ENCODE measurements around the gene FAM171A2.
"Not testable (repeated sequence)": the region's sequence is repeated elsewhere in the genome, so short reads cannot be mapped to it uniquely, and the experiment has no call there.

Gene FAM171A2

DNA sequence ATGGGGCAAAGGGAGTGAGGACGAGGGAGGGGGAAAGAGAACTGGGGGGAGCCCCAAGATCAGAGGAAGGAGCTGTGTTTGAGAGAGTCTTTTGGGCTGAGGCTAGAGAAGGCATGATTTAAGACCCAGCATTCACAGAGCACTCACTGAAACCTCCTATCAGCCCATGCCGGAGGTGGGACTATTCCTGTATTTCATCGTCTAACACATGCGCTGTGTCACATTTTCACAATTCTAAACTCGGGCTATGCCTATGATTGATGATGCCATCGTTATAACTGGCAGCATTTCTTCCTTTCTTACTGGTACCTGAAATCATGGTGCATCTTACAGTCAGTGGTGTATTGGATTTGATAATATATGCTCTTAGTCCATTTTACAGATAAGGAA is 3.5 kb downstream of the FAM171A2 start:
- no peak for DNase-seq

- no peak for DNase-seq
Observed at GRCh38 chr17:44359458-44360143, 4.1 kb downstream of the FAM171A2 start.

- DNase-seq = no peak
Observed at GRCh38 chr17:44359006-44359405, 4.6 kb downstream of the FAM171A2 start.

- no peak for DNase-seq
Observed at GRCh38 chr17:44358066-44358465, 5.6 kb downstream of the FAM171A2 start.

GRCh38 chr17:44356241-44356640 is 7.4 kb downstream of the FAM171A2 start:
- no peak for DNase-seq

DNA sequence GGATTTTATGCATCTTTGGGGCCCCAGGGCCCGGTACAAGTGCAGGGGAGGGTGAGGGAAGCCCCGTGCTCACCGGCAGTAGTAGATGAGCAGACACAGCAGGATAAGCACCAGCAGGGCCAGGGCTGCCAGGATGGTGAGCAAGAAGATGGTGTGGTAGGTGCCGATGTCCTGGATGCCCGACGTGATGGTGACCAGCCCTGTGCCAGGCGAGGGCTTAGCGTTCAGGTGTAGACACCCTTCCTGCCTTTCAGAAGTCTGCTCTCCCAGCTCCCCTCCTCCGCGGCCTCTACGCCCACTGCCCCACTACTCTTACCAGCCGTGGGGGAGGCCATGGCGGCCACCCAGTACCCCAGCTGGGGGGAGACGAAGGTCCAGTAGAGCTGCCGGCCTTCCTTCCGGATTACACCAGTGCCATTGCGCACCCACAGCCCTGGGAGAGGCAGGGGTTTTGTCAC is 8.0 kb downstream of the FAM171A2 start:
- DNase-seq = no peak

DNA sequence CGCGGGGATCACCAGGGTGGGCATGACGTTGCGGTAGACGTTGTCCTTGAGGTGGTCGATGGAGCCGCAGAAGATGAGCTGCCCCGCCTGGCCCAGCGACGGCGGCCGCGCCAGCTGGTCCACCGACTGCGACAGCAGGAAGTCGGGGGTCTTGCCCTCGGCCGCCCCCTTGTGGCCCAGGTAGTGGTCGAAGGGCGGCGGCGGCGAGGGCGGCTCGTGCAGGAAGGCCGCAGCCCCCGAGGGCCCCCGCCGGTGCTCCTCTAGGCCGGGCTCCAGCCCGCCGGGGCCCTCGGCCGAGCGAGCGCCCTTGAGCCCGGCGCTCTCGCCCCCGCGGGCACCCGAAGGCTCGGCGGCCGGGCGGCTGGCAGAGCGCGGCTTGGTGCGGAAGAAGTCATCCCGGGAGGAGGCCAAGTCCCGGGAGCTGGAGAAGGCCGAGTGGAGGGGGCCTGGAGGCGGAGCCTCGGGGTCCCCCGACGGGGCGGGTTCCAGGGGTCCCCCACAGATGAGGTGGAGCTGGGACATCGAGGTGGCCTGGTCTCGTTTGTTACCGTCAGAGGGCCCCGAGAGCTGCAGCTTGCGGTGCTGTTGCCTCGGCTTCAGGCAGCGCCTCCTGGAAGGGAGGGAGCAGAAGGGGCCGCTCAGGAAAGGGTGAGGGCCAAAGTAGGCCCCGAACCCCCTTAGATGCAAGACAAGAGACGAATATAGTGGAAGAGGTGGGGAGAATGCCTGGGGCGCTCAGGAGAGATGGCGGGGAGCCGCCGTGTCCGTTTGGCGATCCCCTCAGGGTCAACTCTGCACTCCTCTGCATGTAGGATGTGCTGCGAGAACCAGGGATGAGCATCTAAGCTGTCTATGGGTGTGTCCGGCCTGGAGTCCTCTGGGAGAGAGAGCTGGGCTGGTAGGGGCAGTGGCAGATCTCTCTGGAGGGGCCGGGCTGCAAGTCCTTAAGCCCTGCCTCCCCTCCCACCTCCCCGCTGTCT is 8.8 kb downstream of the FAM171A2 start:
- peak; percentile 37 for DNase-seq

DNA sequence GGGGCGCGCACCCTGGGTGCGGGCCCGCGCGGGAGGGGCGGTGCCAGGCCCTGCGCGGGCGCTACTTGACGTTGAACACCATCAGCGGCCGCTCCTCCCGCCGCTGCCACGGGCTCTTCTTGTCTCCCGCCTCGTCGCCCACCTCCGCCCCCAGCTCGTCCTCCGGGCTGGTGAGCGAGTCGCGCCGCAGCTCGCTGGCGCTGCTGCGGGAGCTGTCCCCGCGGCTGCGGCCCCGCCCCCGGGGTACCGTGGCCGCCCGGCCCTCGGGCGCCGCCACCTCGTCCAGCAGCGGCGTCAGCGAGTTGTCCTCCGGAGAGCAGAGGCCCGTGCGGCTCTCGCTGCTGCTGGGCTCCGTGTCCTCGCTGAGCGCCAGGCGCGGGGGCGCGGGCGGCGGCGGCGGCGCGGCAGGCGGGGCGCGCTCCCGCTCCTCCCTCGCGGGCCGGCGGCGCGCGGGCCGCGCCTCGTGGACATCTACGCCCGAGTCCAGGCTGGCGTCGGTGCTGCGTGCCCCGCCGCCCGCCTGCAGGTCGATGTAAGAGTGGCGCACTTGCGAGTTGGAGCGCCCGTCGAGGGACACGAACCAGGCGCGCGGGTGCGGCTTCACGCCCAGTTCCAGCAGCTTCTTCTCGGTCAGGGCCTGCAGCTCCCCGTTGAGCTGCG is 9.9 kb downstream of the FAM171A2 start:
- no peak for DNase-seq

GRCh38 chr17:44352828-44353671 is 10.6 kb downstream of the FAM171A2 start:
- DNase-seq = no peak

DNA sequence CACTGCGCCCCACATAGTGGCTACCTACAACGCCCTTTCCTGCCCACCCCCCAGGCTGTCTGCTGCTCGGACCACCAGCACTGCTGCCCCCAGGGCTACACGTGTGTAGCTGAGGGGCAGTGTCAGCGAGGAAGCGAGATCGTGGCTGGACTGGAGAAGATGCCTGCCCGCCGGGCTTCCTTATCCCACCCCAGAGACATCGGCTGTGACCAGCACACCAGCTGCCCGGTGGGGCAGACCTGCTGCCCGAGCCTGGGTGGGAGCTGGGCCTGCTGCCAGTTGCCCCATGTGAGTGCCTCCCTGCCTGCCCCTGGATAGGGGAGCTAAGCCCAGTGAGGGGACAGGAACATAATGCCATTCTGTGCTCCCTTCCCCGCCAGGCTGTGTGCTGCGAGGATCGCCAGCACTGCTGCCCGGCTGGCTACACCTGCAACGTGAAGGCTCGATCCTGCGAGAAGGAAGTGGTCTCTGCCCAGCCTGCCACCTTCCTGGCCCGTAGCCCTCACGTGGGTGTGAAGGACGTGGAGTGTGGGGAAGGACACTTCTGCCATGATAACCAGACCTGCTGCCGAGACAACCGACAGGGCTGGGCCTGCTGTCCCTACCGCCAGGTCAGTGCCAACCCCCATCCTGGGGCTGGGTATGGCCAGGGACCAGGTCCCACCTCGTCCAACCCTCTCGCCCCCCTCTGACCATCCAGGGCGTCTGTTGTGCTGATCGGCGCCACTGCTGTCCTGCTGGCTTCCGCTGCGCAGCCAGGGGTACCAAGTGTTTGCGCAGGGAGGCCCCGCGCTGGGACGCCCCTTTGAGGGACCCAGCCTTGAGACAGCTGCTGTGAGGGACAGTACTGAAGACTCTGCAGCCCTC is 11.5 kb downstream of the FAM171A2 start:
- no peak for DNase-seq

DNA sequence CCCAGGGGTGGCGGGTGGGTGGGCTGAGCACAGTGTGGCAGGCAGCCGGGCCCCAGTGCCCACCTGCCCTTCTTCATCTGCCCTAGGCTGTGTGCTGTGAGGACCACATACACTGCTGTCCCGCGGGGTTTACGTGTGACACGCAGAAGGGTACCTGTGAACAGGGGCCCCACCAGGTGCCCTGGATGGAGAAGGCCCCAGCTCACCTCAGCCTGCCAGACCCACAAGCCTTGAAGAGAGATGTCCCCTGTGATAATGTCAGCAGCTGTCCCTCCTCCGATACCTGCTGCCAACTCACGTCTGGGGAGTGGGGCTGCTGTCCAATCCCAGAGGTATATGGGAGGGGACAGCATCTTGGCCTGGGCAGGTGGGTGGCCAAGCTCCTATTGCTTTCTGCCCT is 12.2 kb downstream of the FAM171A2 start:
- DNase-seq = no peak

DNA sequence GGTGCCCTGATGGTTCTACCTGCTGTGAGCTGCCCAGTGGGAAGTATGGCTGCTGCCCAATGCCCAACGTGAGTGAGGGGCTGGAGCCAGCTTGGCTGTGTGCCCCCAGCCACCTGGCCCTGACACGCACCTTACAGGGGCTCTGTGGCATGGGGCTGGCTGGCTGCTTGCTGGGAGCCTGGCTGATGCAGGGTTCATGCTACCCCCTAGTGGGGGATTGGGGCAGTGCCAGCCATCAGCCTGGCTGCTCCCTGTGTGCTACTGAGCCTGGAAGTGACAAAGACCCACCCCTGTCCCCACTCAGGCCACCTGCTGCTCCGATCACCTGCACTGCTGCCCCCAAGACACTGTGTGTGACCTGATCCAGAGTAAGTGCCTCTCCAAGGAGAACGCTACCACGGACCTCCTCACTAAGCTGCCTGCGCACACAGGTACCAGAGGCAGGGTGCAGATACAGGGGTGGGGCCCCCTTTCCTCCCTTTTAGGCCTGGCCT is 12.9 kb downstream of the FAM171A2 start:
- no peak for DNase-seq

DNA sequence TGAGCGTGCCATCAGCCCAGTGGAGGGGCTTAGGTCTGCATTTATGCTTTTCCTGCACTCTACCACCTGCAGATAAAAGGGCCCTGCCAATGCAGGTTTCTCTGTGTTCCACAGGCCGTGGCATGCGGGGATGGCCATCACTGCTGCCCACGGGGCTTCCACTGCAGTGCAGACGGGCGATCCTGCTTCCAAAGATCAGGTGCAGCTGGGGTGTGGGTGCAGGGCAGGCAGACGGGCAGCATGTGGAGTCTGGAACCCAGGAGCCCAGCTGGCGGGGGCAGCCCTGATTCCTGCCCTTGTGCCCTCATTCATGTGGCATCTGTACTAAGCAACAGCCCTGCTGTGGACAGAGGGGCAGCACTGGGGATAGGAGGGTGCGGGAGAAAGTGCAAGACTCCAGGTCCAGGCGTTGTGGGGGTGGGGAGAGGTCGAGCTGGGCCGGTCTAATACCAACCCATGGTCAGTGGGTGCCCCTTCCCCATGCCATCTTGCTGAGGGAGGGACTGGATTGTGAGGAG is 14.0 kb downstream of the FAM171A2 start:
- no peak for DNase-seq

DNA sequence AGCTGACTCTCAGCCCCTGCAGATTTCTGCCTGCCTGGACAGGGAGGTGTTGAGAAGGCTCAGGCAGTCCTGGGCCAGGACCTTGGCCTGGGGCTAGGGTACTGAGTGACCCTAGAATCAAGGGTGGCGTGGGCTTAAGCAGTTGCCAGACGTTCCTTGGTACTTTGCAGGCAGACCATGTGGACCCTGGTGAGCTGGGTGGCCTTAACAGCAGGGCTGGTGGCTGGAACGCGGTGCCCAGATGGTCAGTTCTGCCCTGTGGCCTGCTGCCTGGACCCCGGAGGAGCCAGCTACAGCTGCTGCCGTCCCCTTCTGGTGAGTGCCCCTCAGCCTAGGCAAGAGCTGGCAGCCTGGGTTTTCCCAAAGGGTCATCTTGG is 14.7 kb downstream of the FAM171A2 start:
- no peak for DNase-seq

DNA sequence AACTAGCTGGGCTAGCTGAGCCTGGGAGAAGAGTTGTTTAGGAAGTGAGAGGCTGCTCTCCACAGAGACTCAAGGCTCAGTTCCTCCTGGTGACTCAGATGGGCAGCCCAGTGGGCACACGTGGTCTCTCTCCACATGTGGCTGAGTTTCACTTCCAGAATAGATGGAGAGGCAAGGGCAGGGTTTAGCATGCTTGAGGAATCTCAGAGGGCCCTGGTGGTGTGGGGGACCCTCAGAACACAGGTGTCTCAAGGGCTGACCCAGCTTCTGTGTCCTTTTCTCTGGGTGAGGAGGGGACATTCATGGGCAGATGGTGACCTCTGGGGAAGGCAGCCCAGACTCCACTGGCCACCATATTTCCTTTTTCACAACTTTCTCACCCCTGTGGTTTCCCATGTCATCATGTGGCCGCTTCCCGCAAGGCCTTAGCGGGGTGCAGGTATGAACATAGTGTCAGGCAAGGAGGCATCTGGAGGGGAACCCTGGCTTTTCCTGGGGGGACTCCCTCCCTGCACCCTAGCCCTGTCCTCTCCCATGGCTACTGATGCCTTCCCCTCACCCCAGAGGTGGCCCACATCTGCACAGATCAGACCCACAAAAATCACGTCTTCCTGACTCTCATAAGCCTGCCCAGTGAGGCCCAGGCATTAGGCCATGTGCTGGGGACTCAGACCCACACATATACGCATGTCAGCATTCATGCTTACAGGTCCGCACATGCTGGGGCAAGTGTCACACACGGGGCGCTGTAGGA is 15.2 kb downstream of the FAM171A2 start:
- no peak for DNase-seq

- not testable (repeated sequence) for DNase-seq
Observed at GRCh38 chr17:44347206-44348055, 16.2 kb downstream of the FAM171A2 start.

GRCh38 chr17:44346064-44346844 is 17.4 kb downstream of the FAM171A2 start:
- no peak for DNase-seq

GRCh38 chr17:44345454-44346026 is 18.1 kb downstream of the FAM171A2 start:
- DNase-seq = no peak

Data from activated gamma-delta T cell (primary cell).